DLD1 (cell line): ENCODE data around the gene LZTS2.
"Not testable (repeated sequence)": the region's sequence is repeated elsewhere in the genome, so short reads cannot be mapped to it uniquely, and the experiment has no call there.

Source experiments
- in situ Hi-C: cut with HindIII; loops from 2 replicates; pipeline ENCODE4 v1.10.0; 2017; ENCODE audit warnings: low sequenced_read_pairs

Gene LZTS2

DNA sequence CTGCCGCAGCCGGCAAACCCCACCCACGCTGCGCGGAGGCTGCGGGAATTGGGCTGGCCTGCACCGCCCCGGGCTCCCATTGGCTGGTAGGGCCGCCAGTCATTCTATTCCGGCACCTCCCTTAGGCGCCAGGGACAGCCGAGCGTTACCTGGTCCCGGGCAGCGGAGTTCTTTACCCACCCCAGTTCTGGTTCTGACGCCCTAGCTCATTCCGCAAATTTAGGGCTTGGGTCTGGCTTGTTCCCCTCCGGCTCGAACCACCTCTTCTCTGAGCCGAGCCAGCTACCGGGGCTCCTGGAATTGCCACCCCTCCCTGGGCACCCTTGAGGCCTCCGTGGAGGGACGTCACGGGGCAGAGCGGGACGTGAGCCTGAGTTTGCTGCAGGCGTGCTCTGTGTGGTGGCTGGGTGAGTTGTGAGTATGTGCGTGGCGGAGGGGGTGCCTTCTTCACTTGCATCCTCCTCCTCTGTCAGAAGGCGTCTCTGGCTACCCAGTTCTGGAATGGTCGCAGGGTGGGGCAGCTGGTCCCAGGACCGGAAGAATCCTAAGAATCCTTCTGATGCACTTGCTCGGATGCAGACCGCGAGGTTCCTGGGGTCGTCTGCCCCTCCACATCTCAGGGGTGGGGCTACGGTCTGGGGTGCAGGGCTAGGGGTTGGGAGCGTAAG is 31.7 kb downstream of the LZTS2 start, which contains the start of the genes PDZD7 and SFXN3:
Gene PDZD7, minus strand, starts transcription at position 2 of the 668 bp plus-strand sequence. CDS start 910 bp downstream, outside the sequence.
Gene SFXN3, plus strand, starts transcription at position 107 of the 668 bp plus-strand sequence. CDS start 3,461 bp downstream, outside the sequence.
- in situ Hi-C loops = no loop called here

DNA sequence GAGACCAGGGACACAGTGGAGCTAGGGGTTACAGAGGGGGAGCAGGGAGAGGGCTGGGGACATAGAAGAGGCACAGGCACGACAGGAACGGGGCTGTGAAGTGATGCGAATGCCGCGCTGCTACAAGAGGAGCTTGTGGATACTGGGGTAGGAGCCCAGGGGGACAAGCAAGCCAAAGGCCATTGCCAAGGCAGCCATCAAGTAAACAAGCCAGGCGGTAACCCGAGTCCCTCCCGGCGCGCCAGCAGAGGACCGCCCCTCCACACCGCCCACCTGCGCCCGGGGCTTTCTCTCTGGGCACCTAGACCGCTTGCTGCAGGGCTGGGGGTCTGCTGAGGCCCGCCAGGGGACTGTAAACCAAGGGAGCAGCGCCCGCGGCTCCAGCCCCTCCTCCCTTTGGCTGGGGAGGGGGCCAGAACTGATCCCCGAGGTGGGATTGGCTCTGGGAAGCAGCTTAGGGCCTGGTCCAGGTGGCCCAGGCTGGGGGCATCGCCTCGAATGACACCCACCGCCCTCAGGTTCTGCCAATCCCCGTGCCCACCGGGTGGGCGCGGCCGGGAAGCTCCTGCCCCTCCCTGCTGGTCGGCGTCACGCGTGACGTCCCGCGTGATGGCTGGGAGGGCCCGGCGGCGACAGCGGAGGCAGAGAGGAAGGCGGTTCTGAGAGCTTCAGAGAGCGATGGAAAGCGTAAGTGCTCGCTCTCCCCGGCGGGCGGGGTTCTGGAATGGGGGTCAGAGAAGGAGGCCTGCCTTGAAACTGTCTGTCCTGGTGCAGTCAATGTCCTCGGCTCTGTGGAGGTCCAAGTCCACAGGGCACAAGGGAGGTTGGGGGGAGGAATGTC is 32.4 kb downstream of the LZTS2 start:
- in situ Hi-C loops = no loop called here

DNA sequence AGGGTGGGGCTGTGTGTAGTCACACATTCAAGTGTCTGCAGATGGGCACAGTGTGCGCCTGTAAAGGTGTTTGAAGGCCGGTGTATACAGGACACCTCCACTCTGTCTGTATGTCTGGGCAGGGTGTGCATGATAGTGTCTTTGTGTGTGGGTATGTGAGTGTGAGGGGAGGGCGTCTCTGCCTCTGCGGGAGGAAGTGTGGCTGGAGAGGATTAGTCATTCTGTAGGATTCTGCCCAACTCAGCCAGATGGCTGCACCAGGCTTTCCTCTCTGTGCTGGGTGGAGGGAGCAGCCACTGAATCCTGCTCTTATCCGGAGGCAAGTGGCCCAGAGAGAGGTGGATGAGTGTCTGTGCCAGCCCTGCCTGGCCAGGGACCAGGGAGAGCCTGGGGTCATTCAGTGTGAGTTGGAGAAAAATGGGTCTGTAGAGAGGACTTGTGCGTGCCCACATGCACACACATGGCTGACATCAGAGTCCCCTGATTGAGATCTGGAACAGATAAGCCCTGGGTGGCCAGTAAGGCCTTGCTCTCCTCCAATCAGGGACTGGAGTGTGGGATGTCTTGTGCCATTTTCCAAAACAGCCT is 33.1 kb downstream of the LZTS2 start:
- in situ Hi-C loops = no loop called here

DNA sequence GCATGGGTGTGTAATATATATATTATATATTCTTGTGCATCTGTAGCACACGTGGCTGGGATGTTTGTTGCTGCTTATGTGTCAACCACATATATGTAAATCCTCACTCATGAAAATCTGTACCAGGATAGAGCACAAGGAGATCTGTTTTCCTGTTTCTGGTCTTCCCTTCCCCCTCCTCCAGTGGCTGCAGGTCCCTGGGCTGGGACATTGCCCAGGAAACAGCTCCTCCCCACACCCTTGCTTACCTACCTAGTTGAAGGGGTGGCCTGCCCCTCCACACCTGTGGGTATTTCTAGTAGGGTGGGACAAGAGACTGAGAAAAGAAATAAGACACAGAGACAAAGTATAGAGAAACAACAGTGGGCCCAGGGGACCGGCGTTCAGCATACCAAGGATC is 33.7 kb downstream of the LZTS2 start:
- in situ Hi-C loops = no loop called here

DNA sequence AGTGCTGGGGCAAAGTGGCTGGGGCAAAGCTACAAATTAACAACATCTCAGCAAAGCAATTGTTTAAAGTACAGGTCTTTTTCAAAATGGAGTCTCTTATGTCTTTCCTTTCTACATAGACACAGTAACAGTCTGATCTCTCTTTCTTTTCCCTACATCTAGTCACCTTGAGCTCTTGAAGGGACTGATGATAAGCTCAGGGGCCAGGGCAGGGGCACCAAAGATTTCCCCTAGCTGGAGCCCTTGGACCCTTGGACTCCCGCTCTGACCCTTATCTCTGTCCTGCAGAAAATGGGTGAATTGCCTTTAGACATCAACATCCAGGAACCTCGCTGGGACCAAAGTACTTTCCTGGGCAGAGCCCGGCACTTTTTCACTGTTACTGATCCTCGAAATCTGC is 34.8 kb downstream of the LZTS2 start:
- in situ Hi-C loops = not testable (repeated sequence)

DNA sequence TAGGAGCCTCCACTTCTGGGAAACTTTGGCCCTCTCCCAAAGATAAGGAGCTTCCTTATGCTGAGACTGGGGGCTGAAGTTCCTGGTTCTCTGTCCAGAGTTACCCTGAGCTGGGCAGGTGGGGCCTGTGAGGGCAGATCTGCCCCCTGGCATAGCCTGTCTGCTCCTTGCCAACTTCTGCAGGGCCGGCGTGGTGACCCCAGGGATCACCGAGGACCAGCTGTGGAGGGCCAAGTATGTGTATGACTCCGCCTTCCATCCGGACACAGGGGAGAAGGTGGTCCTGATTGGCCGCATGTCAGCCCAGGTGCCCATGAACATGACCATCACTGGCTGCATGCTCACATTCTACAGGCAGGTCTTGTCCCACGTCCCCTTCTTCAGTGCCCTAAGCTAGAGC is 35.7 kb downstream of the LZTS2 start:
- in situ Hi-C loops = no loop called here

DNA sequence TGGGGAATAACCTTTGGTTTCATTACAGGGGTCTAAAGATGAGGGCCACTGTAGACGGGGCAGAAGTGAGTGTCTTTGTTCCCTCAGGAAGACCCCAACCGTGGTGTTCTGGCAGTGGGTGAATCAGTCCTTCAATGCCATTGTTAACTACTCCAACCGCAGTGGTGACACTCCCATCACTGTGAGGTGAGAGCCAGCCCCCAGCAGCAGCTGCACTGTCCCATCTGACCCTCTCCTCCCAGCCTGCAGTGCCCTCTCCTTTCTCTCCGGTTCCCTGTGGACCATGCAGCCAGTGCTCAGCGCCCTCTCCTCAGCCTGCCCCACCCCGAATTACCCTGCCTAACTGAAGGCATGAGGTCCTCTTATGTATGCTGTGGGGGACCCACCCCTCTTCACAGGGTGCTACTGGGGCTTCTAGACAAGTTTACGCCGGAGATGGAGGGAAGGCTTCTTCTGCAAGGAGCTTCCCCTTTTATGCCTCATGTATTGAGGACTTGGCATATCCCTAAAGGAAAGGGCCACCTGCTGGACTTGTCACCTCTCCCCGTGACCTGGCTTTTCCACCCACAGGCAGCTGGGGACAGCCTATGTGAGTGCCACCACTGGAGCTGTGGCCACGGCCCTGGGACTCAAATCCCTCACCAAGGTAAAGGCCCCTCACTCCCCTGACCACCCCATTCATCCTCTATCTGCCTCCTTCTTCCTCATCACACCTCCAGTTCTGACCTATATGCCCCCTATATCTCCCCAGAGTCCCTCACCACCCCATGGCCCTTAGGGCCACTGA is 36.5 kb downstream of the LZTS2 start:
- in situ Hi-C loops = no loop called here

DNA sequence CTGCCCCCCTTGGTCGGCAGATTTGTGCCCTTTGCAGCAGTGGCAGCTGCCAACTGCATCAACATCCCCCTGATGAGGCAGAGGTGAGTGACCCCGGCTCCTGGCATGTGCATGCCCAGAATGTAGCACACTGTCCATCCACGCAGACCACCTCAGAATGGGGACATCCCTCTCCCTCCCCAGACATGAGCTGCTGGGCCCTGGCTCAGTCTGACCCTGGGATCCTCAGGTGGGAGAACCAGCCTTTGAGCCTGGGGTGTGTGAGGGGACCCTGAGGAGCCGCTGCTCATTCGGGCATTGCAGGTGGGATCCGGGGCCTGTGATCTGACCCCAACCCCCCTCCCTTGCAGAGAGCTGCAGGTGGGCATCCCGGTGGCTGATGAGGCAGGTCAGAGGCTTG is 37.1 kb downstream of the LZTS2 start:
- in situ Hi-C loops = no loop called here

DNA sequence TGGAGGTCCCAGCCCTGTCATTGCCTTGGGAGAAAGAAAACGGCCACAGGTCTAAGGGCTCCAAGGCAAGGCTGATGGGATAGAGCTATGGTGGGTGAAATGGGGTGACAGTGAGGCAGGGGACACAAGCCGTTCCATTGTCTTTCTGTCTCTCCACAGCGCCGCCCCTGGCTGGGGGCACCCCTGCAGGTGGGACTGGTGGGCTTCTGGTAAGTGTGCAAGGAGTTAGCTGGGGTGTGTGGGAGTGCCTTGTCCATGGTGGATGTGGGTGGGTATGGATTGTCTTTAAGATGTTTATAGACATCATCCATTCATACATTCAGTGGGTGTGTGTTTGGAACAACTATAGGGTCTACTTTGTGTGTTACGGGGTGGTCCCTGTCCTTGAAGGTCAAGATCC is 38.9 kb downstream of the LZTS2 start:
- in situ Hi-C loops = no loop called here

DNA sequence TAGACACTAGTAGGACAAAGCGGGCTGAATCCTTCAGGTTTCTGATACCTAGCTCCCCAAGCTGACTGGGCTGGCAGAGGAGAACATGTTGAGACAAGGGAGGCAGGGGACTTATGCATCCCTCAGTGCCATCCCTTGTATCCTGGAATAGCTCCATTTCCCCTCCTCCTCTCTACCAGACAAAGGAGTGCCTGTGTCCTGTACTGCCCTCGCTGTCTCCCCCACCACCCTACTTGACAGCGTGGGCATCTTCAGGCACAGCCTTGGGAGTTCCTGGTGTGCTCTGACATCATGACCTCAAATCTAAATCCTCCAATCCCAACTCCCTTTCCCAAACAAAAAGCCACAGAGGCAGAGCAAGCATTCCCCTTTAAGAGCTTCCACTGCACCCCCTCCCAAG is 40.5 kb downstream of the LZTS2 start:
- in situ Hi-C loops = no loop called here

DNA sequence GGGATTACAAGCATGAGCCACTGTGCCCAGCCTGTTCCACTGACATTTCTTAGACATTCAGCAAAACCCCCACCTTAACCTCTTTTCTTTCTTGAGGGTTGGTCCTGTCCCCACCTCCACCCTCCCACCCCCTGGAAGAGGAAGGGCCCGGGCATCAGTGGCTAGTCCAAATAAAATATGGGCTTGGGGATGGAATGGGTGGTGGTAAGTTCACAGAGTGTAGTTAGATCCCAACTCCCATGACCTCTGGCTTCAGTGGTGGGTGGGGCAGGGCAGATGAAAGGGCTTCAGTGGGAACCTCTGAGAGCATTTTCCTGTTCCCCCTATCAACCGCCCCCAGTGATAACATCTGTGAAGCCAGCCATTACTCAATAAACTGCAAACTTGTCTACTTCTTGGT is 41.2 kb downstream of the LZTS2 start:
- in situ Hi-C loops = no loop called here

DNA sequence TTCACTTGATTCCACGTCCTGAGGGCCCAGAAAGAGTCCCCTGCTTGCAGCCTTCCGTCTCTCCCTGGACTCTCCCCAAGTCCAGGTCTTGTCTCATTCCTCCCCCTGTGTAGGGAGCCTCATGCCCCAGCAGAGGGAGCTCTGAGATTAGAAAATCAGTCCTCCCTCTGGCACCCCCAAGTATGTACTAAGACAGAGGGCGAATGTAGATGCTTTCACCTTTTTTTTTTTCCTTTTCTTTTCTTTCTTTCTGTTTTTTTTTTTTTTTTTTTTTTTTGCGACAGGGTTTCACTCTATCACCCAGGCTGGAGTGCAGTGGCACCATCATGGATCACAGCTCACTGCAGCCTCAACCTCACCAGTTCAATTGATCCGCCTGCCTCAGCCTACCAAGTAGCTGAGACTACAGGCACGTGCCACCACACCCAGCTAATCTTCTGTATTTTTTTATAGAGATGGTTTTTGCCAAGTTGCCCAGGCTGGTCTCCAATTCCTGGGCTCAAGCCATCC is 41.7 kb downstream of the LZTS2 start:
- in situ Hi-C loops = no loop called here

DNA sequence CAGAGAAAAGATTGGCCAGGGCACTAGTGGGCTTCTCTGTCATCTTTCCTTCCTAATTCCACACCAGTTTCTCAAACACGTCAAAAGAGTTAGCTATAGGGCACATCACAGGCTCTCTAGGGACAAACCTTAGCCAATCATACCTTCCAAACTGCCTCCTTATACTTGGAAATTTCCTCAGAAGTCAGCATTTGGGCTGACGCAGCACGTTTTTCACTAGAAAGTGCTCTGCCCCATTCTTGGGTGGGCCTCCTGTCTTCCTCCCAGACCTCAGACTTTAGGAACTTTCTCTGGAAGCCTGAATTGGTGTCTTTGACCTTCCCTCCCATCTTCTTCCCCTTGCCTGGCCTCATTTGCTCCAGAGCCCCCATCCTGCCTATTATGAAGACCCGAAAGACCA is 42.5 kb downstream of the LZTS2 start:
- in situ Hi-C loops = no loop called here

DNA sequence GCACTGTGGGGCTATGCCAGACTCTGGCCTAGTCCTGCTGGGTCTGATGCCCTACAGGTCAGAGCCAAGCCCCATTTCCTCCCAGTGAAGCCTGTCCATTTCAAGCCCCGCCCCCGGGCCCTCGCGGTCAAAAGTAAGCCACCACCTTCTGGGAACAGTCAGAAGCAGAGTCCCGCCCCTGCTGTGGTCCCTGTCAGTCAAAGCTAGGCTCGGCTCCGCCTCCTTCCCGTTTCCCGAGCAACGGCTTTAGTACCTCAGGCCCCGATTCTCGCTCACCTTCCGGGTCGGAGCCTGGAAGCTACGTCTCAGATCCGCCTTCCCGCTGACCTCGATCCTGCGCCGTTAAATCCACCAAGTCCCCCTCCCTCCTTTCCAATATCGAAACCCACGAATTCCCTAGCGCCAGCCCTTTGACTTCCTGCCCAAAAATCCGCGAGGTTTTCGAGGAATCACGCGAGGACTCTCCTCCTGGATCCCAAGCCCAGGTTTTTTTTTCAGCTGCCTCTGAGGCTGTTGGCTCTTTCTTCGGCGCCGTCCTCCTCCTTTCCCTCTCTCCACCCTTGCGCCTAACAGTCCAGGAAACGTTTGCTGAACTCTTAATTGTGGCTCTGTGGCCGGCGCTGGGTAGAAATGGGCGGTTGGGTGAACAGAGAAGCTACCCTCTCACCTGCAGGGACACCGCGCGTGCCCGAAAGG is 43.2 kb downstream of the LZTS2 start:
- in situ Hi-C loops = no loop called here

DNA sequence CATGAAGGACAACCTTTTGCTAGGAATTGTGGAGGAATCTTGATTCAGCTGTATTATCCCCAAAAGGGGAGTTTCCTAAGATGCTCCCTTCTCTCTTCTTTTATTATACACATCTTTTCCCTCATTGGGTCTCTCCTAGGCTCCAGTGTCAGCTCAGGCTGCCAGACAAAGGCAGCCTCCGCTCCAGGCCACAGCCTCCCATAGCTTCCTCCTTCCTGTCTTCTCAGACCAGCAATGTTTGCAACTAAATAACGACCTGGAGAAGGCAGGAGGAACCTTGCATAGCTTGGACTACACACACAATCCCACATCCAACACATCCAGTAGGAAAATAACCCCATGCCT is 43.7 kb downstream of the LZTS2 start:
- in situ Hi-C loops = no loop called here

DNA sequence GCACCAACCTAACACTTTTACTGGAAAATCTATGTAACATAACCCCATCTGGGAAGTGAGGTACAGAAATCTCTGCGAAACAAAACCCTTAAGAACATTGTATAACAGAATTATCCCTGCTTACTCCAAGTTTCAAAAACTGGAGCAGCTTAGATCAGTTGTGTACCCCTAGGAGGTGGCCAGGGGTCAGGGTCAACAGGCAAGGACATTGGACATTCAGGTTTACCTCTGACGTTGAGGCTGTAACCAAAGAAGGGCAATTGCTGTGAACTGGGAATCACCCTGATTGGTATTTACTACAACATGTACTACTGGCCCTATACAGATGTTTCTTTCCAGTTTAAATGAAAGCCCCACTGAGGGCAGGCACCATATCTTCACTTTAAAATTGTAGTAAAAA is 44.5 kb downstream of the LZTS2 start:
- in situ Hi-C loops = no loop called here

DNA sequence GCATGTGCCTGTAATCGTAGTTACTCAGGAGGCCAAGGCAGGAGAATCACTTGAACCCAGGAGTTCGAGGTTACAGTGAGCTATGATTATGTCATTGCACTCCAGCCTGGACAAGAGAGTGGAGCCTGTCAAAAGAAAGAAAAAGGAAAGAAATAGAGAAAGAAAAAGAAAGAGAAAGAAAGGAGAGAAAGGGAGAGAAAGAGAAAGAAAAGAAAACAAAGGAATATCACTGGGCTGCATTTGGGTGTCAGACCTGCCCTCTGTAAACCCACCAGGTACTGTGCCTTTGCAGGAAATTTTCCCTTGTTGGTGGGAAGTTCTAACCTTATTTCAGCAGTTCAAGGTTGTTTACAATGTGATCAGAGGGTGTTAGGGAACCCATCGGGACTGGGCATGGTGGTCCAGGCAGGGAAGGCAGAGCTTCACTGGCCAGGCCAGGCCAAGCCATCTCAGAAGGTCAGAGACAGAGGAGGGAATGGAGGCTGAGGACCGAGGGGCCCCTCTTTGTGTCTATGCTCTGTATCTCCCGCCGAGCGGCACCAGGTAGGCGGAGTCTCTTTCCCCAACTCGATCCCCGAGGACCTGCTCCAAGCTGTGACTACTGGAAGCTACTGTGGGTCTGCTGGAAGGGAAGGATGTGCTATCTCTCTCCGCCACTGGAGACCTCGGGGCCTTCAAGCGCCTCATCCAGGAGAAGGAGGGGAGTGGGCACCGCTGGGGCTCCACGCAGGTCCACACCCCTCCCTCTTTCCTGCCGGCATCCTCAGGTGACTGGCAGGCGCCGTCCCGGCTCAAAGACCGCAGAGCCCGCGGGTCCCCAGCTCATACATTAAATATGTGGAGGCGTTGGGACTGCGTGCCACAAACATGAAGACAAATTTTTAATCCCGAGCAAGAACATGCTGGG is 47.0 kb downstream of the LZTS2 start:
- in situ Hi-C loops = no loop called here

DNA sequence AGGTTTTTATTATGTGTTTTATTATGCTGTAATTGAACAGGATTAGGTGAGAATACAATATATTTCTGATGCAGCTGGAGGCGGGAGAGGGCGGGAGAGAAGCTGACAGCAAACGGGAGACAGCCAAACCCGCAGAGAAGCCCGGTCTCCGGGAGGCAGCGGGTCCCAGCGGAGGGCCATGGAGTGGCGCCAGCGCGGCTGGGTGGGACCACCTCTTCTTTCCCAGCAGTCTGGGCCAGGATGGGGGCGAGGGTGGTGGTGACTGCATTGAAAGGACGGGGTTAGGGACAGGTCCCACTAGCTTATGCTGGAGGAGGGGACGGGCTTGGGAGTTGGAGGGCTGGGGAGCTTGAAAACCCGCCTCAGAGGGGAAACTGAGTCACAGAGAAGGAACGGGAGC is 47.7 kb downstream of the LZTS2 start:
- in situ Hi-C loops = no loop called here
